ENCODE data around the gene CYSTM1.

DNA sequence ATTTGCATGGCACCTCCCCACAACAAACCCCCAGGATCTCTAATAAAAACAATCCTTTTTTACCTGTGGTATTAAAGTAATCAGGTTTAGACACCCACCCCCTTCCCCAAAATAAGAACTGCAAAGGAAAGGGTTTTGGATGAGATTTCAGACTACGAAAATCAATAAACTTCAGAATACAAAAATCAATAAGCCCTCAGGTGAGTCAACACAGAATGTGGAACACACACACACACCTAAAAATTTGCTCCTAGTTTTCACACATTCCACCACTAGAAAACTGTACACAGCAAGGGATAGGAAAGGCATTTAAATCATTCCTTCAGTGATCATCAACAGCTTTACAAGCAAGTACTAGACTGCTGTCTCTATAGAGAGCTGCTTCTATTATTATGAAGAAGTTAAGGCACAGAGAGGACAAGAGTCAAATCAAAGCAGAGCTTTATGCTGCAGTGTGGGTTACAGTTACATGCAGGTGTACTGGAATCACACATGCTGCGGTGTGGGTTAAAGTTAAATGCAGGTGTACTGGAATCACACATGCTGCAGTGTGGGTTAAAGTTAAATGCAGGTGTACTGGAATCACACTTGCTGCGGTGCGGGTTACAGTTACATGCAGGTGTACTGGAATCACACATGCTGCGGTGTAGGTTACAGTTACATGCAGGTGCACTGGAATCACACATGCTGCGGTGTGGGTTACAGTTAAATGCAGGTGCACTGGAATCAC is 91.6 kb downstream of the CYSTM1 start:
- TF ChIP-seq, protein P1, sequence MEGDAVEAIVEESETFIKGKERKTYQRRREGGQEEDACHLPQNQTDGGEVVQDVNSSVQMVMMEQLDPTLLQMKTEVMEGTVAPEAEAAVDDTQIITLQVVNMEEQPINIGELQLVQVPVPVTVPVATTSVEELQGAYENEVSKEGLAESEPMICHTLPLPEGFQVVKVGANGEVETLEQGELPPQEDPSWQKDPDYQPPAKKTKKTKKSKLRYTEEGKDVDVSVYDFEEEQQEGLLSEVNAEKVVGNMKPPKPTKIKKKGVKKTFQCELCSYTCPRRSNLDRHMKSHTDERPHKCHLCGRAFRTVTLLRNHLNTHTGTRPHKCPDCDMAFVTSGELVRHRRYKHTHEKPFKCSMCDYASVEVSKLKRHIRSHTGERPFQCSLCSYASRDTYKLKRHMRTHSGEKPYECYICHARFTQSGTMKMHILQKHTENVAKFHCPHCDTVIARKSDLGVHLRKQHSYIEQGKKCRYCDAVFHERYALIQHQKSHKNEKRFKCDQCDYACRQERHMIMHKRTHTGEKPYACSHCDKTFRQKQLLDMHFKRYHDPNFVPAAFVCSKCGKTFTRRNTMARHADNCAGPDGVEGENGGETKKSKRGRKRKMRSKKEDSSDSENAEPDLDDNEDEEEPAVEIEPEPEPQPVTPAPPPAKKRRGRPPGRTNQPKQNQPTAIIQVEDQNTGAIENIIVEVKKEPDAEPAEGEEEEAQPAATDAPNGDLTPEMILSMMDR (IDR thresholded peaks at IDR 0.05): no peak
- TF ChIP-seq EP300 (IDR thresholded peaks at IDR 0.05): no peak
